Fibroblast of pulmonary artery (primary cell): Measurements from ENCODE around the gene COTL1.
A peak's percentile ranks its signal among the peaks of the same experiment; 100 is the strongest.

Experiments
- DNase-seq: peaks from one replicate; pipeline ENCODE4 v3.0.0-alpha.2; 2010; ENCODE audit warnings: low read depth
- H3K4me3 ChIP-seq: replicated peaks from 2 replicates; pipeline ENCODE4 v1.5.1; 2011; ENCODE audit warnings: low read depth, mild to moderate bottlenecking, control low read depth, low read length, moderate library complexity
- TF ChIP-seq, protein P1 (sequence below): IDR thresholded peaks from 2 replicates; pipeline ENCODE4 v1.5.1; 2011; ENCODE audit warnings: mild to moderate bottlenecking, control low read depth, low read length, inconsistent platforms; ENCODE audit errors: missing control alignments

COTL1 gene

DNA sequence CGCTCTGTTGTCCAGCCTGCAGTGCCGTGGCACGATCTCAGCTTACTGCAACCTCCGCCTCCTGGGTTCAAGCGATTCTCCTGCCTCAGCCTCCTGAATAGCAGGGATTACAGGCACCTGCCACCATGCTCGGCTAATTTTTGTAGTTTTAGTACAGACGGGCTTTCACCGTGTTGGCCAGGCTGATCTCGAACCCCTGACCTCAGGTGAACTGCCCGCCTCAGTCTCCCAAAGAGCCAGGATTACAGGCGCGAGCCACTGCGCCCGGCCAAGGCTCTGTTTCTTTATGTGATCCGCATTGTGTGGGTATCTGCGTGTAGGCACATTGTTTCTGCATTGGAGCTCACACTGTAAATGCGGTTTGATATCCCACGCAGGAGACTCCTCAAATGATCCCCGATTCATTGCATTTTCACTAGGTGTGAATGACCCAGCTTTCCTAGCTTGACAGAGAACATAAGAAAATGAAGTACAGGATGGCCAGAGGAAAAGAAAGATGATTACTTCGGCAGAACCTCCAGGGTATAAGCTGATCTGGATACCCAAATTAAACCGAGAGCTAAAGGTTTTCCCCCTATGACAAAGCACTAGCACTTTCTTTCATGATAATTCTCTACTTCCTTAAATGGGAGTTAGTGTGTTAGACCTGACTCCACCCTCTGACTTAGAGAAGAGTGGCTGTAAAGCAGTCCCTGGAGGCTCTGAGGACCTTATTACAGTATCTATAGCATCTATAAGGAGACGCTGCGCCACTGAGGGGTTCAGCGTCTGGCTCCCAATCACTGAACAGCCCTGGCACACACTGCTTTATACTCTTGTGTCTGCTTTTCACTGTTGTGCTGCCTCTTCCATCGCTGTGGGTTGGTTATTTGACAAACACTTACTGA lies 17.3 kb downstream of the COTL1 start:
- H3K4me3 ChIP-seq, result no peak overlapping the region
- TF ChIP-seq, protein P1, sequence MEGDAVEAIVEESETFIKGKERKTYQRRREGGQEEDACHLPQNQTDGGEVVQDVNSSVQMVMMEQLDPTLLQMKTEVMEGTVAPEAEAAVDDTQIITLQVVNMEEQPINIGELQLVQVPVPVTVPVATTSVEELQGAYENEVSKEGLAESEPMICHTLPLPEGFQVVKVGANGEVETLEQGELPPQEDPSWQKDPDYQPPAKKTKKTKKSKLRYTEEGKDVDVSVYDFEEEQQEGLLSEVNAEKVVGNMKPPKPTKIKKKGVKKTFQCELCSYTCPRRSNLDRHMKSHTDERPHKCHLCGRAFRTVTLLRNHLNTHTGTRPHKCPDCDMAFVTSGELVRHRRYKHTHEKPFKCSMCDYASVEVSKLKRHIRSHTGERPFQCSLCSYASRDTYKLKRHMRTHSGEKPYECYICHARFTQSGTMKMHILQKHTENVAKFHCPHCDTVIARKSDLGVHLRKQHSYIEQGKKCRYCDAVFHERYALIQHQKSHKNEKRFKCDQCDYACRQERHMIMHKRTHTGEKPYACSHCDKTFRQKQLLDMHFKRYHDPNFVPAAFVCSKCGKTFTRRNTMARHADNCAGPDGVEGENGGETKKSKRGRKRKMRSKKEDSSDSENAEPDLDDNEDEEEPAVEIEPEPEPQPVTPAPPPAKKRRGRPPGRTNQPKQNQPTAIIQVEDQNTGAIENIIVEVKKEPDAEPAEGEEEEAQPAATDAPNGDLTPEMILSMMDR, result no peak
- DNase-seq, result no peak

DNA sequence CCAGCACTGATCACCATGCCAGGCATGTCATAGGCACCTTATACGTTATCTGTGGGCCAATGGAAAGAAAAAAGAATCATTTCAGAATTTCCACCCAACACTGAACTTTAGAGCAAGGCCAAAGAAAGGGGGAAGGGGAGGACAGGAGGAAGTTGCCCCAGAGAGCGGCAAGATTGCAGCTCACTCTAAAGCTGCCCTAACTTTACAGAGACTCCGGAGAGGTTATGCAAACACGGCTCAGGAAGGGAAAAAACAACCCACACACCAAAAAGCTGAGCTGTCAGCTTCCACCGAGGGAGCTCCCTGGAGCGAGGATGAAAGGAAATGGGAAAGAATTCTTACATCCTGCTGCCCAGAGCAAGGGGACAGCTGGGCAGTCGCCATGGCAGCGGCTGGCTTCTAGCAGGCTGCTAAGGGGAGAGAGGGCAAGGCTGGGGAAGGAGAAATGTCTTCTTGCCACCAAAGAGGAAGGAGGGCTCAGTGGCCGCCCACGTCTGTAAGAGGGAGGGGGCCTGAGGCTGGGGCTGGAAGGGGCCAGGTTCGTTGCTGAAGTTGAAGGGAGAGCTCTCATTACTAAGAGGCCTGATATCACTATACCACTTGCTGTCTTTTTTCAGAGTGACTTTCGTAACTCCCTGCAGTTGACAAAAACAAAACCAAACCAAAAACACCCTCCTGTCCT lies 18.2 kb downstream of the COTL1 start:
- TF ChIP-seq, protein P1, result no peak
- peak overlapping the region; percentile 24 for H3K4me3 ChIP-seq
- DNase-seq, result peak; percentile 93

DNA sequence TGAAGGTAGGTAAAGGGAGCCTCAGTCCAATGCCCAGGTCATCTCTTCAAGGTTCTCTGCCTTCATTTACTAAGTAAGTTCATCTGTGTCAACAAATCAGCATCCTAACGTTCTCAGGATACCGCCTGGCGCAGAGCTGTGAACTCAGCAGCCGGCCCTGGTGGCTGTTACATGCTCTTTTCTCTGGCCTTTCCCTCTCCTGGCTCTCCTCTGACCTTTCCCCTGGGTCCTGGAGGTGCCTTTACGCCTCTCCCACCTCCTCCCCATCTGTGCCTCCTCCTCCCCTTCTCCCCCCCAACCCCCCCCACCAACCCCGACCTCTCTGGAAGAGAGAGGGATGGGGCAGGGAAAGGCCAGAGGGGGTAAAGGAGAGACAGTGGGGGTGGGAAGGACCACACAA lies 19.5 kb downstream of the COTL1 start:
- TF ChIP-seq, protein P1, result no peak
- no peak for DNase-seq
- no peak overlapping the region for H3K4me3 ChIP-seq

DNA sequence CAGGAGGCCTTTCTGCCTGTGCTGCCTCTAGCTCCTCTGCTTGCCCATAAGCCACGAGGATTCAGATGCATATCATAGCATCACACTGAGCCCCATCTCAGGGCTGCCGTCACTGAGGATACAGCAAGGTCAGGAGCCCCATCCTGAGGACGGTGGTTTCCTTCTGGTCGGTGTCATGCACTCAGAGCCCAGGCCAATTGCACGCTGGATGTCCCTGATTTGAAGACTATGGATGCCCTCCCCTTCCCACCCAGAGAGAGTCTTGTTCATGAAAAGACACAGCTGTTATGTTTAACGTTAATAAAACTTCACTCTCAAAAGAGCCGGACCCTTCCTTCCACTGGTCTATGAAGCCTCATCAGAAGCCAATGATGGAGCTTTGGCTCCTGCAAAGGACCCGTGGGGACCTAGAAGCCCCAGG lies 19.9 kb downstream of the COTL1 start:
- no peak for DNase-seq
- TF ChIP-seq, protein P1, result no peak
- H3K4me3 ChIP-seq, result no peak overlapping the region

DNA sequence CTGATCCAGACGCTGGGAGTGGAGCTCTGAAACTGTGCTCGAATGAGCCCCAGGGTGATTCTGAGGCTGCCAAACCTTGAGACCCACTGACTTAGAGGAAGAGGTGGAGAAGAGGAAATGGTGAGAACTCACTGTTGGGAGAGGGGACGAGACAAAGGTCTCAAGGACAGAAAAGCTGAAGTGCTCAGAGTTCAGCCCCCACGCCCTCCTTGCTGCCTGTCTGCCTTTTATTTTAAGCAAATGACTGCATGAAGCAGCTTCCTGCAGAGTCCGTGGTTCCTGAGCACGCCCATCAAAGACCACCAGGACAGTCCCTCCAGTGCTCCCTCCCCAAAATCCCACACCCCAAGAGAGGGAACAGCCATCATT lies 20.4 kb downstream of the COTL1 start:
- DNase-seq, result no peak
- TF ChIP-seq, protein P1, result no peak
- no peak overlapping the region for H3K4me3 ChIP-seq

DNA sequence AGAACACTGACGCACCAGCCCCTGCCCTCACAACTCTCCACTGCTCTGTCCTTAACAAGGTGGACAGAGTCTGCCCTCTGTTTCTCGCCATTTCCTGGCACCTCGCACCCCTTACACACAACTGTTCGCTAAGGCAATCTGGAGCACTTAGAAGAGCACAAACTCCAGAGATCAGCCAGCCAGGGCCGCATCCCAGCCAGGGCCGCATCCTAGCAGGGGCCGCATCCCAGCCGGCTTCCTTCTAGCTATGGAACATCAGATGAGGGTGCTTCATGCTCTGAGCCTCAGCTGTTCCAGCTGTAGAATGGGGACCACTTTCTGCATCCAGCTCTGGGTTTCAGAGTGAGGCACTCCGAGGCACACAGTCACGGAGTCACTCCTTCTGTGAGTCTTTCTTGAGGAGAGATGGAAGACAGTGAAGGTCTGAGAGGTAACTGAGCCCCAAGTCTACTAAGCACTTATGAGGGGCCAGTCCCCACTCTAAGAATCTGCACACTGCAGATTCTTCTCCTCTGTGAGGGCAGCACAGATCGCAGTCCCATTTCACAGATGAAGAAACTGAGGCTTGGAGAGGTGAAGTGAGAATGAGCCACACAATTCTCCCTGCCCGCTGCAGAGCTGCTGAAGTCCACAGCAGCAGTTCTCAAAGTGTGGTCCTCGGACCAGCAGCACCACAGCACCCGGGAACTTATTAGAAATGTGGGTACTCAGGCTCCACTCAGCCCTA lies 20.9 kb downstream of the COTL1 start:
- no peak for DNase-seq
- TF ChIP-seq, protein P1, result no peak
- no peak overlapping the region for H3K4me3 ChIP-seq
